Stimulated activated CD8-positive, alpha-beta memory T cell treated with anti-CD3 and anti-CD28 coated beads, Interleukin-15, amount 100 ng/mL, for 4 hours (primary cell): ENCODE measurements around the gene HMCN1.

Experiments used
- DNase-seq, 2 donors: peaks; one replicate each; pipeline ENCODE4 v3.0.0-alpha.2; 2020; ENCODE audit warnings: low read depth in 2 of 2

The HMCN1 gene

DNA sequence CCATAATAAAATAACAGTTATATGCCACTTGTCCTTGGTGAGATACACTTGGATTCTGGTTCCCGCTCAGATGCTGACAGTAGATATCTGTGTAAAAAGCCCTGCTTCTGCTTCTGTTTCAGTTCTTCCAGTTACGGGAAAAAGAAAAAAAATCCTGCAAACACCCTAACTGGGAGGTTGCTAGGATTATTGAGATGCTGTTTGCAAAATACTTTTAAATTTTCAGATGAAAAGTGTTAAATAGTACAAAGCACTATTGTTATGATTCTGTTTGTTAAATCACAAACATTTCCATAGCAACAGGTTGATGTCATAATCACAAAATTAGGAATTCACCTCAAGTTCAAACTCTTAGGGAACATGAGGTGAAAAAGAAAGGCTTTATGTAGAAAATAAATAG, 232.3 kb downstream of the HMCN1 start:
- no peak for DNase-seq

DNA sequence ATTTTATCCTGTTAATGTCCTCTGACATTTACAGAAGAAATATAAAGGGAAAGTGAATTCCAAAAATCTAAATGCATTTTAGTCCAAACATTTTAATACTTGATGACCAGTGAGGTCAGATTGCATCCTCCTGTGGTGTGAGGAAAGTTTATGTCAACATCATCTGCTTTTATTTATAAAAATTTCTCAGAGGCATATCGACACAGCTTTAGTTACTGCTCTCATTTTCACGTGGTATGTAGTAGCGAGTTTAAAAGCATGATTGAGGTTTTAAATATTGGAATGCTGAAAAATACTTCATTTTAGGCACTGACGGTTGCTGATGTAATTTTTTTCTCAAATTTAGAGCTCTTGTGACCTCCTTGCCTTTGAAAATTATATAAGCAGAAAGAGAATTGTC, 234.8 kb downstream of the HMCN1 start:
- no peak for DNase-seq

DNA sequence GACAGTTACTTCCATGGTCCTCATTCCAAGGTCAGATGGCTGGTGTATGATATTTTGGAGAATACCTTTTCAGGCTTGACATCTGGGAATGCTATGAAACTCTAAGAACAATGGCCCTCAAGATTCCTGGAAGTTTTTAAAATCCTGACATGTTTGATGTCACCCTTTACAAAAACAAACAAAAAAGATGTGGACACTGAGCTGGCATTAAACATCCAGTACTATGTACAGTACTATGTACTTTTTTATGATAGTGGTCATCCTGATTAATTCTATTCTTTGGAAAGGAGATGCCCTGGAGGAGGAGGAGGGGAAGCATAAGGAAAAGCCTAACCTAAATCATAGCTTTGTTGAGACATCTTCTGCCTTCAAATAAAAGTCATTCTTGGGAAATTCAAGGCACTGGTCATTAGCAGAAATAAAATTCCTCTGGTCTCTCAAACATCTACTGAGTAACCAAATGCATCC, 235.4 kb downstream of the HMCN1 start:
- DNase-seq: no peak

DNA sequence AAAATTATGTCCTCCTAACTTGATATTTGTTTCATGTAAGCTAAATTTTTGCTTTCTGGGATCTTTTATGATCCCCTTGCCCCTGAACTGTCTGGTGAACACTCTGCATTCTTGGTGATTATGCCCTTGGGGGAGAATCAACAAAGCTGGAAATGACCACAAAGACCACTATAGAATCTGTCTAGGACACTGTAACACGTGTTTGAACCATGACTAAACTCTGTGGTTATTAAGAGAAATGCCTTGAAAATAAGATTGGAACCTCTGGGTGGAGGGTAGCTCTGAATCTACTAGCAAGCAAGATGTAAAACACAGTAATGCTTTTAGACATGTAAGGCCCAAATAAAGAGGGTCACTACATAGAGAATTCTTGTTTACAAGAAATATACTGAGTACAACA, 237.5 kb downstream of the HMCN1 start:
- DNase-seq: no peak

DNA sequence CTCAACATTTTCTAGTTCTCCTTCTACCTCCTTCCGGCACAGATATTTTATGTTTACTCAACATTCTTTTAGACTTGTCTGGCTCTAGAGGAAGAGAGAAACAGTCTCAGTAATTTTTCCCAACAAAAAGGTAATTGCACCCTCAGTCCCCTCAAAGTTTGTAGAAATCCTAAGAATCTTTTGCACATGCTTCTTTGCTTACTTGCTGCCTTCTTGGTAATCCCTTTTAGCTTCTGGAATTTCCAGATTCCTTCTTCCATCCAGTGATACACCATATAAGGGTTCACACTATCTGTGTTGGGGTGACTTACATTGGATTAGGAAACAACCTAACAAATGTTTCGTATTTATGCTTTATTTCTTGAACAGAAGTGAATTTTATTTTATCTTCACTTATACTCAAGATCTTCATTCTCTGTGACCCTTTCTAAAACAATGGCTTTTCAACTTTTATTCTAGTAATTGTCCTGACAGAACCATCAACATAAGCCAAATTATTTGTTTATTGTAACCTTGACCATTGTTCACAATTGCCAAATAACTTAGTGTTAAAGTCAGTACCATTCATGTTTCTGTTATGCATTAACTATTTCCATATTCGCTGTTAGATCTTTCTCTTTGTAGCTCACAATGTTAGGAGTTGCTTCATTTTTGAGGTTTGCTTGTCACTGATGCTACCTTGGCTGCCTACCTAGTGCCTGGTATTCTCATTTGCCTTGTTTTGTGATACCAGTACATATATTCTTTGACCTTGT, 238.1 kb downstream of the HMCN1 start:
- no peak for DNase-seq

DNA sequence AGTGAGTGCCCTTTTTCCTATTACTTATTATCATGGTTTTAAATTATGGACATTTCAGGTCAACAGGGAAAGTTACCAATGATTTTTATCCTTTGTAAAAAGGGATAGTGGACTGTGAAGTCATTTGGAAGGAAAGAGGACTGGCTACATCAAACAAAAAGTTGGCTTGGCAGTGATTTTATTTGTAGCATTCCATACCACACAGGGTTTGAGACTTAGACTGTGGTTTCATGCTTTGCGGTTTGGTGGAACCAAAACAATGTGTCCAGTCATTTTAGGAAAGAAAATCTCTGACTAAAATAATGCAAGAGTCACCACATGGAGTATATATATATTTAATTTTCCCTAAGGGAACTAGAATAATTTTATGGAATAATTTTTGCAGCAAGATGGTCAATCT, 239.5 kb downstream of the HMCN1 start:
- DNase-seq: no peak

DNA sequence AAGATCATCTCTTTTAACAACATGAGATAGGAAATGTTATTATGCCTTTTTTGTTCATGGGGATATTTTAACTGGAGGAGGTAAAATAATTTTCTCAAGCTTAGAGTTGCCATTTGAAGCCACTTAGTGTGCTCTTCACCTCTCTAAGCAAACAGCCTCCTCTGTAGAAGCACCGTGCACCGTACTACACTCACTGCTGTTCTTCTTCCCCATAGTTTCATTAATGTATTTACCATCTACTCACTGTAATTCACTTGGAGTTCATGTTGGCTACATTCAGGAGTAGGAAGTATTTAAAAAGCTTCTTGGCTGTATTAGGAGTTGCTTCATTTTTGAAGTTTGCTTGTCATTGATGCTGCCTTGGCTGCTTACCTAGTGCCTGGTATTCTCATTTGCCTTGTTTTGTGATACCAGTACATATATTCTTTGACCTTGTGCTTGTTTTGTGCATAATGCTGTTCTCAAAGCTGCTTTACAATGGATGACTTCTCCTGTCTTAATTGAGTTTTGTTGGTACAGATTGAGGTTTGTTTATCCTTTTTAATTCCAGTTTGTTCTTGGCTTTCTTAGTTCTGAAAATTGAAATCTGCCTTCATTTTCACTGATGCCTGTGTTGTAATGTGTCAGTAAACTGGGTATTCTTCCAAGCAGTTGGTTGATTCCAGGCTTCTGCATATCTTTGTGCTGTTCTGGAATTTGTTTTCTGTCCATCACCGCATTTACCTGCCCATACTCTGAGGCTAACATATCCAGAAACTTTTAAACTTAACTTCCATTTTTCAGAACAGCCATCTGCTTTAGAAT, 240.4 kb downstream of the HMCN1 start:
- DNase-seq: no peak

DNA sequence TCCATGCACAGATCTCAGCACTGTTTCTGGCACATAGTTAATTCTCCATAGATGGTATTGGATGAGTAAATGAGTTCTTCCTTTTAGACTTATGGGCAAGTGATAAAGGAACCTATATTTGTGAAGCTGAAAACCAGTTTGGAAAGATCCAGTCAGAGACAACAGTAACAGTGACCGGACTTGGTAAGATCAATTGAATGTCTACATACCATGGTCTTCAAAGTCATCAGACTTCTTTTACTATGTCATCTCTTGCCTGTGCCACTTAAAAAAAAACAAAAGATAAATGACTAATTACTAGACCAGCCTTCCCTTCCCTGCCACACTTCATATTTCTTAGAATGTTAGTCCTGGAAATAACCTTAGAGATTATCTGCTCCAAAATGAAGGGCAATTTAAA, 246.7 kb downstream of the HMCN1 start:
- no peak for DNase-seq

DNA sequence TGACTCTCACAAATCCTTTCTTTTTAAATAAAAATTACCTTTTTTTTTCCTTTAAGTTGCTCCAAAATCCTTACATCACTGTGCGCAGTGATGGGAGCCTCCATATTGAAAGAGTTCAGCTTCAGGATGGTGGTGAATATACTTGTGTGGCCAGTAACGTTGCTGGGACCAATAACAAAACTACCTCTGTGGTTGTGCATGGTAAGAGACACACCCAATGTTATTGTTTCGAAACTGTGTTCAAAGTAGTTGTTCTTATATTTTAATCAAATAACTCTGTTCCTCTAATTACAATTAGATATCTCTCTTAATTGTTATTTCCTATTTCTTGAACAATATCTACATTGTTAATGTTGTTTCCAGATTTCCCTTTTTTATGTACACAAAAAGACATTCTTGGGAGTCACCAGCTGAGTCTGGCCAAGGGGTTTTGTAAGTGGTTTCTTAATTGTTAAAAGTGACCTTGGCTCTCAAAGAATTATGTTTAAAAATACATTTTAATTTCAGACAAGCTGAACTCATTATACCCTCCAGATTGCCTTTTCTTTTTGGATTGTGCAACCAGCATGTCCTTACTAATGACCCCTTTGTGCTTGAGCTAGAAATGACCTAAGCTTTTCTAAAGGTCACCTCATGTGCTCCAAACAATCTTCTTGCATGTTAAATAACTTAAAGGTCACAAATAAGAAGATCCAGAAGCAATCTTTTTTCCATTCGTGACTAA, 250.1 kb downstream of the HMCN1 start:
- no peak for DNase-seq

DNA sequence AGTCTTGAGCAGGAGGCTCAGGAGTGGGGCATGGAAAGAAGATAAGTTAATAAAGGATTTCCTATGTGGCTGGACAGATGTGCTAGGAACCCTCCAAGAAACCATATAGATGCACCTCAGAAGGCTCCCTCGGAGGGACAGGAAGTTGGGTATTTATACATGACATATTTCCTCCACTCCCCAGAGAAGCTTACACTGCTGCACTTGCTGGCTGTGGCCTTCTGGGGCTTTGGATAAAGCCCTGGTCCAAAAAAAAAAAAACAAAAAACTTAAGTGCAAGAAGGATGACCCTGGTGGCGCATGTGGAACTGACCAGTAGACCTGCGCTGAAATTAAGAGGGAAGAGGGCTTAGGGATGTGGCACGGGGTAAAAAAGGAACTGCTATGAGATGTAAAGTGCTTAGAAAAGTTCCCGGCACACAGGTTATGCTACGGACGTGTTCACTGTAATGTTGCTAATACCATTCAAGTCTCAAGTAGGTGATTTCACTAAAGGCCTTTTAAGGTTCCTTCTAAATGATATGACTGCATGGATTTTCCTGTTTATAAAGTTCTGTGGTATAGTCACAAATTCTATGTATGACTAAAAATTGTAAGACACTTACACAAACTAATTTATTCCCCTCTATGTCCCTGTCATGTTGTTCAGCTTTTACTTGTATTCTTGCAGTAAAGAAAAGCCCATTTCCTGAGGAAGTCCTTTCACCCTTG, 253.6 kb downstream of the HMCN1 start:
- DNase-seq: no peak

DNA sequence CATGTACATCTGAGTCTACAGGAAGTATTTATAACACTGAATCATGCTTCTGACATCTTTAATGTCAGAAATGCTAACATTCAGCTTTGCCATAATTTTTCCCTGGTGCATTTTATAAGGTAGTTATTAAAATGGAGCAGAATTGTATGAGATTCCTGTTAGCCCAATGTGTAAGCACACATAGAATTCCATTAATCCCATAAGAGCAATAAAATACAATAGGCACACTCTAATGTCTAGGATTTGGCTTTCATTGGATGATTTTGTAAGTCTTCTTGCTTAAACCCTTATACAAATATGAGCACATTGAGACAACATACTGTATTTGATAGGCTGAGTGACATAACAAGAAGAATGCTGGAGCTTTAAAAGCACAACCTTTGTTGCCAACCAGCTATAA, 256.4 kb downstream of the HMCN1 start:
- DNase-seq: no peak

DNA sequence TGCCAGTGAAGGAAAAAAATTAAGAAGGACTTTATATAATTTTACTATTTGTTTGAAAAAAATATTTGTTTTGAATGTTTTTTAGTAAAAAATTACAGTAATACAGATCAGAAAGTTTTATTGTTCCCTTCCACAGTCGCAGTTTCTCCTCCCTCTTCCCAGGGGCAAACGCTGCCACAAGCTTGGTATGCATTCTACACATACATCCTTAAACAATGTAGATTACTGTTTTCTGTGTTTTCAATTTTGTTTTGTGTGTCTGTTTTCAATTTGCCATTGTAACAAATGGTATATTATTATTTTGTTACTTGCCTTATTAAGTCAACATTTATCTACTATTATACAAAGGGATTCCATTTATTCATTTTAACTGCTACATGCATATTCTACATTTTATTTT, 257.1 kb downstream of the HMCN1 start:
- DNase-seq: no peak

DNA sequence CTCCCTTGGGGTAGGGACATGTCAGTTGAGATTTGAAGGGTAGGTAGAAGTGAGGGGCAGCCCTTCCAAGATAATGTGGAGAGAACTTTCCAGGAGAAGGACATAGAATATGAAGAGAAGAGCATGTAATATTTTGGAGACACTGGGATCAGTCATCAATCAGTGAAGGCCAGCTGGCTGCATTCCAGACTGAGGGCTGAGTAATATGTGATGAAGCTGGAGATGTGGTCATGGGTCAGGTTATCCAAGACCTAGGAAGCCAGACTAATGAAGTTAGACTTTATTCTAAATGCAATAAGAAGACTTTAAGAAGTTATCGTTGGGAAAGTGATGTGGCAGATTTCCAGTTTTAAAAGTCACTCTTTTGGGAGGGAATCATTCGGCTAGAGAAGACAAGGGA, 262.0 kb downstream of the HMCN1 start:
- DNase-seq: no peak

DNA sequence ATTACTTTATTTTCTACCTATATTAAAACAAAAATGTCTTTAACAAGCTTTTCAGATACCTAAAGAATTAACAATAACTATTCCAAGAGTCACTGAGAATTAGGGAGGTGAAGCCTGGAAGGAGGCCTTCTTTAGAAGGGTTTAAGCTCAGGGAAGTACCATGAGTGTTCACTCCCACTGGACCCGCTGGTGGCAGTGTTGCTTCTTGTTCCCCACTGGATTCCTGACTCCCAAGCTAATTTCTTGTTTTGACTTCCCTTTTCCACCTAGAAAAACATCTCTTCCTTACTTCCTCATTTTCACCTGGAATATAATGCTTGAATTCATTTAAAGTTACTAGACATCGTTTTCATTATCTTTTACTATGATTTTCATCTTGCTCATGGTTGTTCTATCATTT, 264.2 kb downstream of the HMCN1 start:
- no peak for DNase-seq

DNA sequence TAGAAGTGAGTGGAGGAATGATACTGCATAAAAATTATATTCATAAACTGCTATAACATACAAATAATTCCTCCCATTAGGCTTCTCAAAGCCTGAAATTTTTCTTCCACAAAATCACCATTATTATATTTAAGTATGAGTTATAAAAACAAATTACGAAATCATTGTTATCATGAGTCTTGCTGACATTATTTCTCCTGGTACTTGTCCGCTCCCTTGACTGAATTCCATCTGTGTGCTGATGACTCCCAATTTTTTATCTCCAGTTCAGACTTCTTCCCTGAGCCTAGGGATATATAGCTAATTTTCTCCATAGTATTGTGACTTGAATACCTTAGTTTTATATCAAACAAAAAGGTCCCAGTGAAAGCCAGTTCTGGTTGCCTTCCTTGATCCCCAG, 268.2 kb downstream of the HMCN1 start:
- DNase-seq: no peak

DNA sequence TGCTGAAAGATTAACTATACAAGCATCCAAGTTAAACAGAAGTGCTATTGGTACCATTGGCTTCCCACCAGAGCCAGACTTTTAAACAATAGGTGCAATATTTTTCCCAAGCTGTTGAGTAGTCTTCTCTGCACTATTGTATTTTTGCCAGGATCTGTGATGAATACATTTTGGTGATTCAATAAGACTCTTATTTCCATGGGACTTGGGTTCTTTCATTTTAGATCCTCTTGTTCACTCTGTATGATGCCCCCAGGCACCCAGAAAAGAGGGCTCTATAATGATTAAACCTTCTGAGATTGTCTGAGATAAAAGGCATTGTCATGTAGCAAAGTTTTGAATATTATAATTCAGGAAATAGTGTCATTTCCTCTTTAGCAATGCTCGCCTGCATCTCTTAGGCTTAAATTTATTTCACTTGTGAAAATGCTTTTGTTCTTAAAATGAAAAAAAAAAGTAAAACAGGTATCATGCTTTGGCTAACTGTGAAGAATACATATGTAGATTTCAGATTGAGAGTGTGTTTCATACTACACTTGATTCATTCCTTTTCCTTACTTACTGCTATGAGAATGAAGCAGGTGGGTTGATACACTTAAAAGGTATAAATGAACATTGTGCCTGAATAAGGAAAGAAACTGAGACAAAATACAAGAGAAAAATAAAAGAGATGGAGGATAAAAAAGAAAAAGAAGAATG, 275.0 kb downstream of the HMCN1 start:
- no peak for DNase-seq

DNA sequence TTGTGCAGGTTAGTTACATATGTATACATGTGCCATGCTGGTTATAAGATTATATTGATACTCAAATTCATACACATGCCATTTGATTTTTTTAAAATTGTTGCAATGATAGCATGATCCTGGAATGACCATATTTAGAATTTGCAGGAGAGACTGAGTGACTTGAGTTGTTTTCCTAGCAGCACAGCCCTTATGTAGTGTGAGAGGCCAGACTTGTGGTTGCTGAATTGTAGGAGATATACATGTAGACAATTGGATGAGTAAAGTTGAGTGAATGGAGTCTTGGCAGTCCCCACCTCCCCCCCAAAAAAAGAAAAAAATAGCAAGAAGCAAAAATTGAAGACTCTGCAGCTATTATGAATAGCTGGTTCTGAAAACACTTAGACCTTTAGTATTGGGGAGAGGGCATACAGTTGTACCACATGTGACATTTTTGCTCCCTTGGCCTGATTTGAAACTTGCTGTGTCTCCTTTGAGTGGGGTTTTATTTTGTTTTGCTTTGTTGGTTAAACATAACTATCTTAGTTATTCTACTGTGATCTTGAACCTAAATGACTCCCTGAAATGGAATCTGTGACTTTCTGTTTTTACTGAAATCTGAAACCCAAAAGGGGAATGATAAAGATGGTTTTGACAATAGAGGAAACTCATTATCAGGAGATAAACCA, 280.3 kb downstream of the HMCN1 start:
- DNase-seq: no peak

DNA sequence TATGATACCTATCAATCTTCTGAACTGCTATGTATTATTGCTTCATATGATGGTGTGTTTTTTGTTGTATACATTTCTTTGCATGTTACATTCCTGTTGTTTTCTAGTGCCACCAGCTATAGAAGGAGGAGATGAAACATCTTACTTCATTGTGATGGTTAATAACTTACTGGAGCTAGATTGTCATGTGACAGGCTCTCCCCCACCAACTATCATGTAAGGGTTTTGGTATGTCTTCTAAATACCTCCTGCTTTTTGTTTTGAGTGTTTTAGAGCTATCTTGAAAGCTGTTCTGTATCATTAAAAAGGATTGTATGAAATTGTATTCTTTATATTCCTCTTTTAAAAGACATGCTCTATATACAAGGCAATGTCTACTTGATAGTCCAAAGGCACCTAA, 282.7 kb downstream of the HMCN1 start:
- no peak for DNase-seq

DNA sequence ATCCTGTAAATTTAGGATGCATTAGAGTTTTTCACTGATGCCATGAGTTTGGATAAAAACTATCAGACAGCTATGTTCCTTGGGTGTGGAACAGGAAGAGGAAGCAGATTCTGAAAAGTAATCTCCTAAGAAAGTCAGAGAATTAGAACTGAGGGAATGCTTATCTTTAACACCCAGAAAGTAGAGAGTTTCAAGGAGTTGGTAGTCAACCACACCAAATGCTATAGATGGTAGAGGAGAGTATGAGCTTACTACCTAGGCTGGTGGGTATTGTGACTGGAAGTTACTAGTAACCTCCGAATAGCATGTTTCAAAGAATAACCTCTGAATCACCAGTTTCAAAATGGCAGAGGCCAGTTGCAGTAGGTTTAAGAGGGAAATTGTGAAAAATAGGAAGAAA, 288.0 kb downstream of the HMCN1 start:
- no peak for DNase-seq

DNA sequence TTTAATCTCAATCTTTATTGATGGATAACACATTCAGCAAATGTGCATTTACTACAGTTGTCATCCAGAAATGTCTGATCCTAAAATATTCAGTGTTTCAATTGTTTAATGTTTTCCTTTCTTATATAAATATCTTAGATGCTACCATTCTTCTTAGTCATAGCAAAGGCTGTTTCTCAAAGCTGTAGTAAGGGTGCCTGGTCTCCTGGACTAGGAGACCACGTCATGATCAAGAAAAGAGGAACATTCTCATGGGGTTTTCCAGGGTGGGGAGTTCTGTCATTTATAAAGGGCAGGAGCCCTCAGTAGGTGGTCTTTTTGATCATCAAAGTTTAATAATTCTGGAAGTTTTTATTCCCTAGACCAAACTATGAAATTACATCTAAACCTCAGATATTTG, 292.8 kb downstream of the HMCN1 start:
- no peak for DNase-seq

DNA sequence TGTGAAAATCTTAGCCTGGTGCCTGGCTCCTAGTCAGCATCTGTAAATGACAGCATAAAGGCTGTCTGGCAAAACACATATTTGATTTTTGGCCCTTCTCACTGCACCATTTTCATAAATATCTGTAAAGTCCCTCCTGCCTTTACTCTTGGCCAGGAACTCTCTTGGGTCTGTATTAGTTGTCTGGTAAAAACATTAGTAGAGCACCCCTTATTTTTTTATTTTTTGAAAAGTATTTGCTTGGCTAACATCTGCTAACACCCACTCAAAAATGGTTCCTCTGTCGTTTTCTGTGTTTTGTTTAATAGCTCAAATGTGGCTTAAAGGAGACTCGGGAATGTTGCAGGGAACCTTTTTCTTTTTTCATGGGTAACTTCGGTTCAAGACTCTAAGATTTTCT, 293.4 kb downstream of the HMCN1 start:
- DNase-seq: no peak
